NOMO-1 (cell line): ENCODE results near the gene CTDSPL.
"Not testable (repeated sequence)": the region's sequence is repeated elsewhere in the genome, so short reads cannot be mapped to it uniquely, and the experiment has no call there.

ENCODE experiments used
- DNase-seq, 2 experiments: peaks; one replicate each; lab custom pipeline; 2025; ENCODE audit not compliant: unreplicated experiment in 2 of 2; lab: John Stamatoyannopoulos, UW

The CTDSPL gene, protein sequence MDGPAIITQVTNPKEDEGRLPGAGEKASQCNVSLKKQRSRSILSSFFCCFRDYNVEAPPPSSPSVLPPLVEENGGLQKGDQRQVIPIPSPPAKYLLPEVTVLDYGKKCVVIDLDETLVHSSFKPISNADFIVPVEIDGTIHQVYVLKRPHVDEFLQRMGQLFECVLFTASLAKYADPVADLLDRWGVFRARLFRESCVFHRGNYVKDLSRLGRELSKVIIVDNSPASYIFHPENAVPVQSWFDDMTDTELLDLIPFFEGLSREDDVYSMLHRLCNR

DNA sequence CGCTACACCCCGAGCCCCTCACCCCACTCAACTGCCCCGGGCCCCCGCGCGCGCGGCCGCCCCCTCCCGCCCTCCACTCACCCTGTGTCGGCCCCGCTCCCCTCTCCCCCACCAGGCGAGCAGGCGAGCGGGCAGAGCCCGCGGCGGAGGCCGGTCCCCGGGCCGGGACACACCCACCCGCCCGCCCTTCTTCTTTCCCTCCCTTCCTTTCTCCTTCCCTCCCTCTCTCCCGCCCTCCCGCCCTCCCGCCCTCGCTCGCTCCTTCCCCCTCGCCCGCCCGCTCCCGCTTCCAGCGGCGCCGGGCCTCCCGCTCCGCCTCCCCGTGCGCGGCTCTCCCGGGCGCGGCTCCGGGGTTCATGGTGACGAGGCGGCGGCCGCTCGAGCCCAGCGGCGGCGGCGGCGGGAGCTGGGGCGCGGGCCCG, at the start of gene CTDSPL:
Gene CTDSPL, plus strand, starts transcription at position 261 of the 422 bp plus-strand sequence. CDS start 320 bp downstream, outside the sequence.
- no peak for DNase-seq

DNA sequence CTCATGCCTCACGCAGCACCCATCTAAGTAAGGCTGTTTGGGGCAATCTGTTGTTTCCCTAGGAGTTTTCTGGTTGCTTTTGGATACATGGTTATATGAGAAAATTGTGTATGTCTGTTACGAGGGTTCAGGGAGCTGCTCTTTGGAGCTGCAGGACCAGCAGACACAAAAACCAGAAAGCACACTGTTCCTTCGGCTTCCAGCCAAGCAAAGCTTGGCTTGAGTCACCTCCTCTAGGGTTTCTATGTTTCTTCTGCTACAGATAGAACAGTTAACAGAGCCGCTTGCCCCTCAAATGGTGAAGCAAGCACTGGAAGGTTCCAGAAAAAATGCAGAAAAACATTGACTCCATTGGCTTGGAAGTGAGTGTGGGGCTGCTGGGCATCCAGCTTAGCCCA, 49.2 kb upstream of the CTDSPL start:
- no peak for DNase-seq

DNA sequence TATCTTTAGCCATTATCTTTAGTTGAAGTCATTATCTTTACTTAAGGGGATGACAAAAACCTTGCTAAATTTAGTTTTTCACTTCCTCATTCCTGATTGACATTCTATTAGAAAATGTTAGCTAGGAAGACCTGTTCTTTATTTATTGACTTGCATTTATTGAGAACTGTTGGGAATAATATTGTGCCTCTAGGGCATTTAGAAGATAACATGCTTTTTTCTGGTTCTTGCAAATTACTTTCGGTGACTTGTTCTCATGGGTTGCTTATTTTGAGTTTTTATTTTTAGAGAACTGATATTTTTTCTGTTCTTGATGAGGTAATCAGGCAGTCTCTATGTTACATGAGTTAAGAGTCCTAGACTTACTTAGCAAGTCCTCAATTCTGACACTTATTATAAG, 48.3 kb upstream of the CTDSPL start:
- peak in 1 of 2 experiments; percentile 74 for DNase-seq

DNA sequence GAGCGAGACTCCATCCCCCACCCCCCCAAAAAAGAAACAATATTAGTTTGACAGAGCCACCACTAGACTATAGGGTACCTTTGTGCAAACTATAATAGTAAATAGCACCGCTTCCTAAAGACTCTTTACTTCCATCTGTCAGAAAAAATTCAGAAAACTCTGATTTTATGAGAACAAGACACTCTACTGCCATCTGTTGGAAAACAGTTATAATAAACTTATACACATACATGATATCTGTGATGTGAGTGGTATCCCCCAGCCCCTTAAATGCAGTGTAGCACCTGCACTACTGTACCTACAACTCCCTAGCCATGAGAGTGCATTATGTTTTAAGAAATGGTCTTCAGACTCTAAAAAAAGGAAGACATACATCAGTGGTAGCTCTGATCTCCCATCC, 47.1 kb upstream of the CTDSPL start:
- peak in 1 of 2 experiments; percentile 7 for DNase-seq

DNA sequence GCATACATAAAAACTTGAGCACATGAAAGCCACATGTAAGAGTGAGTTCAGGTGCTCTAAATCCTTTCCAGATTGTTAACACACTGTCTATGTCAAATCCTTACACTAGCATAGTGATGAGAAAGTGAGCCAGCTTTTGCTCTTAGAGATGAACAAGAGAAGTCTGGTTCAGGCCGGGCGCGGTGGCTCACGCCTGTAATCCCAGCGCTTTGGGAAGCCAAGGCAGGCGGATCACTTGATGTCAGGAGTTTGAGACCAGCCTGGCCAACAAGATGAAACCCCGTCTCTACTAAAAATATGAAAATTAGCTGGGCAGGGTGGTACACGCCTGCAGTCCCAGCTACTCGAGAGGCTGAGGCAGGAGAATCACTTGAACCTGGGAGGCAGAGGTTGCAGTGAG, 46.5 kb upstream of the CTDSPL start:
- DNase-seq = not testable (repeated sequence)

DNA sequence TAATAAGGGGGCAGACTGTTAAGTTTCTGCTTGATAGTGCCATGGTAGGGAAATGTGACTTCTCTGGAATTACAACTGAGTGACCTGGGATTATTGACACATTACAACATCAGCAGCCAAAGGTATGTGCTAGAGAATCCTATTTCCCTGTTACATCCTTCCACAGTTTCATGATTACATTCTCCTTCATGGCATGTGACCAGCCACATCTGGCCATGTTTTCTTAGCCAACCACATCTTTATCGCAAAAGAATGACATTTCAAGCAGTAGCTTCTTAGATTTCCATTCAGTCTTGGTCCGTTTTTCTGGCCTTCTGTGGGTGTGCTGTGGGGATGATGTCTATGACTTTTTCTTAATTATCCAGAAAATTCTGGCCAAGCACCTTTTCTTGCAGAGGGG, 45.4 kb upstream of the CTDSPL start:
- DNase-seq = no peak

DNA sequence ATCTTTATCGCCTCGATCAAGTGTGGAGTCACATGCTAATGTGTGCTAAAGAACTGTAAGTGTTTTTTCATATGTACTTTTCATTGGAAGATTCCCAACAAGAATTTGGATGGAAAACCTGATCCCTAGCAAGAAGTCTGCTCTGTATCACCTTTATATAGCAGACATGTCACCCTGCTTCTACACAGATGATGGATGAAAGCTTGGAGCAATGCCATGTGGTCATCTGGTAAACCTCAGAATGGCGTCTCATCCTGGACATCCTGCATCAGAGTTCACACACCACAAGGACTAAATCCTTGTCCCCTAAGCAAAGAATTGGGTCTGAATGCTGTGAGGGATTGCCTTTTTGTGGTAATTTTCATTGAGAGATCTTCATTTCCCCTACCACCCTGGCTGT, 42.1 kb upstream of the CTDSPL start:
- no peak for DNase-seq

DNA sequence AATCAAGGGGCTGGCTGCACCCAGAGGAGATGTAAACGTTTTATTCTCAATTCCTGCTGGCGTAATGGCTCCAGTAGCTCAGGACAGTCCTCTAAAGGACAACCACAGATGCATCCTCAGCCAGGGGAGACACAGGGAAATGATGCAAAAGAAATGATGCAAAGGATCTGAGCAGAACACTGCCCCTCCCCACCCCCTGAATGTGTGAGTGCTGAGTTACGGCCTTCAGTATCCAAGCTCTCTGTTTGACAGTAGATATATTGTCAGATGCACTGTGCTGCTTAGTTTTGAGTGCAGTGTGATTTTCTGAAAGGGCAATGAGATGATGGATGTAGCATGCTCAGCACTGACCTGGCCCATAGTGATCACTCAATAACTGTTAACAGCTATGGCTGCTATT, 41.4 kb upstream of the CTDSPL start:
- no peak for DNase-seq

DNA sequence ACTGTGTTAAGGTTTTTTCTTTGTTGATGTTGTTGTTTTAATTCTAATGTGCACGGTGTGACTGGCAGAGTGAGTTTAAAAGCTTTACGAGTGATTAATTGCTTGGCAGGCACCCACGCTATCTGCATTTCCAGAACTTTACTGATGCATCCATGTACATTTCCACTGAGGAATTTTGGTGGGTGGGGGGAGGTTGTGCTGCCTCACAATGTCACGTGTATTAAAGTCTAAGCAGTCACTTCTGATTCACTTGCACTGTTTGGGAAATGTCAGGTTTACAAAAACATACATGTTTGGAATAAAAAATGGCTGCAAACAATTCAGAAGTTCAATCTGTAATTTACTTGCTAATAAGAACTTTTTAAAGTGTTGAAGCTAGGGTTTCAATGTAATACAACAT, 38.5 kb upstream of the CTDSPL start:
- no peak for DNase-seq

DNA sequence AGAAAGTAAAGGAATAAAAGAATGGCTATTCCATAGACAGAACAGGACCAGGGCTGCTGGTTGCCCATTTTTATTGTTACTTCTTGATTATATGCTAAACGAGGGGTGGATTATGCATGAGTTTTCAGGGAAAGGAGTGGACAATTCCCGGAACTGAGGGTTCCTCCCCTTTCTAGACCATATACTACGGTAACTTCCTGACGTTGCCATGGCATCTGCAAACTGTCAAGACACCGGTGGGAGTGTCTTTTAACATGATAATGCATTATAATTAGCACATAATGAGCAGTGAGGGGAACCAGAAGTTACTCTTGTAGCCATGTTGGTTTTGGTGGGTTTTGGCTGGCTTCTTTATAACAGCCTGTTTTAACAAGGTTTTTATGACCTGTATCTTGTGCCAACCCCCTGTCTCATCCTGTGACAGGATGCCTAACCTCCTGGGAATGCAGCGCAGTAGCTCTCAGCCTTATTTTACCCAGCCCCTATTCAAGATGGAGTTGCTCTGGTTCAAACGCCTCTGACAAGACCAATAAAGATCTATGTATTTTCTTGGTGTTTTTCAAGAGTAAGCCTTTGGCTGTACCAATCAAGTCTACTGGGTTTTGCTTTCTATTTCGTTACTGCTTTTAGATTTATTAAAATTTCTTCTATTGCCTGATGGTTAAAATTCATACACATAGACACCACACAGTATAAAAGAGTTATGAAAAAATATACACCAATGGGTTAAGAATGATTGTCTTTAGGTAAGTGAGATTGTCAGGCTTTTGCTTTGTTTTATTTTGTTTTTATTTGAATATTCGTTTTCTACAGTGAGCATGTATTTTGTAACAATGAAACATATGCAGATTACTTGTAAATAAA, 37.4 kb upstream of the CTDSPL start:
- DNase-seq = no peak

DNA sequence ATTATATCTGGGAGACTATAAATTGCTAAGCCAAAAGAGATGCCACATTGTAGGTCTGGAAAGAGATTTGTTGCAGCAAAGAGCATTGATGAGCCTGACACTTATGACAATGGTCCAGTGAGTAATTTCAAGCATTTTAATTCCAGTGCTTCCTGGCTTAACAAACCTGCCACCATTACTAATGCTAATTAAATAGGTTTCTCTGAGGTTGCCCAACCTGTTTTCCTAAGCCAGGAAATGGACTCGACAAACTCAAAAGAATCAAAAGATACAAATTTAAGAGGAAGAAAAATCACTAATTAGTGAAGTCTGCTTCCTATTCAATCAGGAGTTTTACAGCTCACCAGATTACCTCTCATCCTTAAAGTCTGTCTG, 36.7 kb upstream of the CTDSPL start:
- no peak for DNase-seq

DNA sequence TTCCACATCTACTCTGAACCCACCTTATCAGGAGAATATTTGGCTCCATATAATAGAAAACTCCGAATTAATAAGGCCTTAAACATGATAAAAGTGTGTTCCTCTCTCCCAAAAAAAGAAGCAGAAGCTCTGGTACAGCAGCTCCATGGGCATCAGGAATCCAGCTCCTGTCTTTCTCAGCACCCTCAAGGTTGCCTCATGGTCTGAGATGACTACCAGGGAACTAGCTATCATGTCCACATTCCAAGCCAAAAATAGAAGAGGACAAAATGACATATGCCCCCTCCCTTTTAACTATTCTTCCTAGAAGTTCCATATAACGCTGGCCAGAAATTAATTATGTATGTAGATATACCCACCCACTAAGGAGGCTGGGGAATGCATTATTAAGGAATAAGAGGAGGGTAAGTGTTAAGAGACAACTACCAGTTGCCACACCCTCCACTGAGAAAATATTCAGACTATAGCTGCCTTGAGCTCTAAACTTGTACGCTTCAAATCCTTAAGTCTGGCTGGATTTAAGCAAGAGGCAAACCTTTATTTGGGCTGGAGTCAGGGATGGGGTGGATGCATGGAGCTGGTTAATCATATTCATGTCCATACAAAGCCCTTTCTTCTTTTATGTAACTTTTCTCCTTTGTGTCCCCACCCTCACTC, 35.8 kb upstream of the CTDSPL start:
- DNase-seq = no peak

DNA sequence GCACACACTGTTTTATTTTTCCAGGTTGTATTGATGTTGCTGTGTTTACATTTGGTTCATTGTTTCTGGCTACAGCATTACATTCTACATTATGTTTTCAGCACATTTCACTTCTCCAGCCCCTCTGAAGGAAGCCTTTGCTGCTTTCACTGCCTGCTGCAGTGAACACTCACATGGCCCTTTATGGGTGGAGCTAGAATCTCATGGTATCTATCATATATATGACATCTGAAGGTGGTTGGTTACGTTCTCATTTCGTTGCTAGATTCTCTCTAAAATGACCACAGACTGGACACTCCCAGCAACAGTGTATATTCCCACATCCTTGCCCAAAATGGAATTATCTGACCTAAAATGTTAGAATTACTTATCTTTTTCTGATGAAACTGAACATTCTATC, 35.2 kb upstream of the CTDSPL start:
- DNase-seq = no peak

DNA sequence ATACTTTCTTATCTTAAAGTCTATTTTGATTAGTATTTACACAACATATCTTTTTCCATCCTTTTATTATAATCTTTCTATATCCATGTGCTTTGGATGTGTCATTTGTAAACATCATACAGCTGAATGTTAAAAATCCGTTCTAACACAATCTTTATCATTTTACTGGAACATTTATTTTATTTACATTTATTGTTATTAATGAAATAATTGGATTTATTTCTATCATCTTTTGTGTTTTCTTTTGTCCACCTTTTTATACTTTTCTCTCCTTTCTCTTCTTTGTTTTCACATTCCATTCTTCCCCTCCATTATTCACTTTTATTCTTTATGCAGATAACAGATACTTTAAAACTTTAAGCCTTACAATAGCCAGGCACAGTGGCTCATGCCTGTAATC, 34.7 kb upstream of the CTDSPL start:
- no peak for DNase-seq

DNA sequence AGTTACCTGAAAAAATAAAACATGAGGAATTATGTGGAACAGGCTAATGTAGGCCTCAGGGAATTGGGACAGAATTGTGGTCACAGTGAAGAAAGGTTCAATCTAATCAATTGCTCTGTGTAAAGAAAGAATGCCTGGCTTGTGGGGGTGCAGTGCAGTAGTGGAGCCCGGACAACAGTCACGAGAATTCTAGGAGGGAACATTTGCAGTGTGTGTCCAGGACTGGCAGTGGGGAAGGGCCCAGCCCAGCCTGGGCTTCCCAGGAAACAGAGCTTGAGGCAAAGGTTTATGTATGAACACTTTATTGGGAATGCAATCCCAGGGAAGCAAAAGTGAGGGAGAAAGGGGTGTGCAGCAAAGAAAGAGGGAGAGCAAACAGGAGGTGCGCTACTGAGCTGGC, 29.2 kb upstream of the CTDSPL start:
- no peak for DNase-seq

DNA sequence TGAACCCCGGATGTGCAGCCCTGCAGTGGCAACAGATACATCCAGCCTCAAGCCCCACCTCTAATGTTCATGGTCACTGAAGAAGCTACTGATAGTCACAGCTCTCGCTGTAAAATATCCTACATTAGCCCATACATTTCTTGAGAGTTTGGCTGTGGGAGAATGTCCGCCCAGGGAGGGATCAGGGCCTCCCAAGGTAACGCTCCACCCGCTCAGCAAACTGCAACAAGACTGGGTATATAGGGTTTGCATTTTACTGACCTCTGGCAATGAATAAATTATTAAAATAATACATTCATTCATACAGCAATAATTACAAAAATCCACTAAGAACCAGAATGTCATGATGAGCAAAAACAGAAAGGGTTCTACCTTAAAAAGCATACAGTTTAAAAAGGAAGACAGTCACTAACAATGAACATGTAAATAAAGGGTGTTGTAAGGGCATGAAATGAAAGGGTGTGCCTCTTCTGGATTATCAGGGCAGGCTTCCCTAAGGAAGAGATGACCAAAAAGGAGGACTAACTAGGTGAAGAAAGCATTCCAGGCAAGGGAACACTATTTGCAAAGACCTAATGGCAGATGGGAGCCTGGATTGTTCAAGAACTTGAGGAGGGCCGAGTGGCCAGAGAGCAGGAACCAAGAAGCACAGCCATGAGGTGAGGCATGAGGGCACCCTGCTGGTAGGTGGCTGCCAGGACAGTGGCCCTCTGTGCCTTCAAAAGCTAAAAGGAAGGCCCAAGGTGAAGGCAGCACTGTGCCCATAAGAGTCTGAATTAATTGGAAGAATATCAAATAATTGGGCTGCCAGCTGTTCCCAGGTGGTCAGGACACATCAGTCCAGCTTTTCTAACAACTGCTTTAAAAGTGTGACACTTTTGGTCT, 28.1 kb upstream of the CTDSPL start:
- no peak for DNase-seq

DNA sequence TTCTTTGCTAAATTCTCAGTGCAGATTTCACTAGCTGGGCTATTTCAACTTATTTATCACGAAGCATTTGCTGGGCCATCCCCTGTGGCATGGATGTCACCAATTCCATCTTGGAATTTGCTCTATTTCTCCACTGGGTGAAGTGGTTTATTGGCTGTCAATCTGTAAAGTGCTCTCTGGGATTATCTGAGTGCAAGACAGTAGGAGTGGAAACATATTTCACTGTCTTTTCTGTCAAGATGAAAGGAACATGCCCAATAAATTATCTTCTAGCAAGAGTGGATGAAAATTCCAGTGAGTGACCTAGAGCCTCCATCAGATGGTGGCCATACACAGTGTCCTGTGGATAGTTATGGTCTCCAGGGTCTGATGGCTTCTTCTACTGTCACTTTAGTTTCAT, 25.1 kb upstream of the CTDSPL start:
- DNase-seq = no peak

DNA sequence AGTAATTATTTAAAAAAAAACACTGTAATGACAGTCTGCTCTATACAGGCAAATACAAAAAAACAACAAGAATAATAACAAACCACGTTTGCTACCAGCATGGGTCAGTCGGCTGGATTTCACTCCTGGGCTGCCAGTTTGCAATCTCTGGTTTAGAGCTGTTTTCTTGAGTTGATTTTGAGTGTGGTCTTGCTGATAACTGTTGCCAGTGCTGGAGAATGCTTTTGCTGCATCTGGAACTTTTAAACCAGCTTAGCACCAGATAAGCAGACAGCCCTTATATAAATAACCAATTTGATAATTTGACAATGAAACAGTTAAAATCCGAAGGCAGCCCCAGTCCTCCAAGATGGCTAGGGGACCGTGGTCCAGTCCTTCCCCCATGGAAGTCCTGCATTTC, 14.0 kb upstream of the CTDSPL start:
- DNase-seq = no peak

DNA sequence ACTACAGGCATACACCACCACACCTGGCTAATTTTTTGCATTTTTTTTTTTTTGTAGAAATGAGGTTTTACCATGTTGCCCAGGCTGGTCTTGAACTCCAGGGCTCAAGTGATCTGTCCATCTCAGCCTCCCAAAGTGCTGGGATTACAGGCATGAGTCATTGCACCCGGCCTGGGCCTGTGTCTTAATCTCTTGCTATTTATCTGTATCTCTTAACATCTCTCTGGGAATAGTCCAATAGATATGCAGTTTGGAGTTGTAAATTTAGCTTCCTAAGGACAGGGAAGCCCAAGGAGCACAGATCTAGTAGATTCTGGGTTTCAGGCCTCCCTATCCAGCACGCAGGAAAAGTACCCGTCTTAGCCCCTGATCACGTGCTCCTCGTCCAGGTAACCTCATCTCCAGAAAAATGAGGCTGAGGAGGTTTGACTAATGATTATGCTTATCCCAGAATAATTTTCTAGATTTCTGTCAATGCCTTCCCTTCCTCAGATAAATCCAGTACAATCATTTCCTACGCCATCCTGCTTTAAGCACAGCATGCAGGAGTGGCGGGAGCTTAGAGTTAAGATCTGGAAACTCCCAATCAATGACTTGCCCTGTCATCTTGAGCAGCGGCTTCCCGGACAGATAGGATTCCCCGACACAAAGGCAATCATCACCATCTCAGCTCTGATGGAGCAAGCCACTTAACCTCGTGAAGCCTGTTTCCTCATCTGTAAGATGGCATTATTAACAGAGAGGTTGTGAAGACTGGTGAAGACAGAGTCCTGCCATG, 12.3 kb upstream of the CTDSPL start:
- no peak for DNase-seq

DNA sequence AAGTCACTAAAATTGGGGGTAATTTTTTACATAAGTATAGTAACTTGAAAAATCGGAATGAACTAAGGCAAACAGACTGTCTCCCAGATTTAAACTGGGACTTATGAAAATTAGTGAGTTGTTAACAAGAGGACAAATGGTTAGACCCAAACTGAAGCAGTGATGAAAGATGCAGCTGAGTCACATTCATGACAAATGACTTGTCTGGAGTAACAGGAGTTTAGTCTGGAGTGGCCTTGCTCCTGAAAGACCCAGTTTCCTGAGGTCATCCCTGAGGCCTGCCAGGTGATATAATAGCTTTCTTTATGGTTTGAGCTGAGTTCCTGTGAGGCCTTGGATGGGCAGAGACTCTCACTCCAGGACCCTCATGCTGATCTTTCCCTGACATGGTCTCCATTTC, 9.6 kb upstream of the CTDSPL start:
- DNase-seq = no peak
